KOPT-K1 (cell line): Measurements from ENCODE around the gene CD53.

Experiments
- H3K27ac ChIP-seq: fragments of 200-600 bp; sonication (generic); 2 replicates; pipeline ENCODE4 v1.5.1; 2016; ENCODE audit warnings: antibody characterized with exemption, mild to moderate bottlenecking, low read depth, low read length; ENCODE audit not compliant: poor library complexity, severe bottlenecking
- H3K36me3 ChIP-seq: fragments of 200-600 bp; sonication (generic); 2 replicates; pipeline ENCODE4 v1.5.1; 2017; ENCODE audit warnings: antibody characterized with exemption, mild to moderate bottlenecking, low read length, moderate library complexity; ENCODE audit not compliant: insufficient read depth
- H3K9me3 ChIP-seq: fragments of 200-600 bp; sonication (generic); 2 replicates; pipeline ENCODE4 v1.5.1; 2017; ENCODE audit warnings: antibody characterized with exemption, low read length, mild to moderate bottlenecking; ENCODE audit not compliant: insufficient read depth, poor library complexity, severe bottlenecking

The CD53 gene

GRCh38 chr1:110864287-110864686, 8.7 kb upstream of the CD53 start:
- Histone ChIP-seq H3K9me3 (peaks cover 47% of the 10 kb centered on the region), H3K36me3 (no peaks in the 10 kb centered on the region), H3K27ac (no peak overlapping the region)

- no peak overlapping the region for H3K27ac ChIP-seq
Measured at GRCh38 chr1:110870721-110871388, 2.1 kb upstream of the CD53 start.

GRCh38 chr1:110872366-110872744, 593 bp upstream of the CD53 start:
- H3K27ac ChIP-seq = peak overlapping the region; percentile 92
- peaks cover 14% of the 10 kb centered on the region for H3K9me3 ChIP-seq
- H3K36me3 ChIP-seq = 0 out of 2 replicates have a peak, but pooled peaks cover 3% of the 10 kb centered on the region

More at GRCh38 chr1:110870721-110871388, 2.1 kb upstream of the CD53 start:
- peaks cover 23% of the 10 kb centered on the region for H3K9me3 ChIP-seq
- H3K36me3 ChIP-seq = no peaks in the 10 kb centered on the region

GRCh38 chr1:110873856-110874255, 908 bp downstream of the CD53 start:
- no peaks in the 10 kb centered on the region for H3K9me3 ChIP-seq
- 0 out of 2 replicates have a peak, but pooled peaks cover 12% of the 10 kb centered on the region for H3K36me3 ChIP-seq
- H3K27ac ChIP-seq = peak overlapping the region; percentile 92

- H3K9me3 ChIP-seq = no peaks in the 10 kb centered on the region
- peak overlapping the region; percentile 92 for H3K27ac ChIP-seq
- 0 out of 2 replicates have a peak, but pooled peaks cover 12% of the 10 kb centered on the region for H3K36me3 ChIP-seq
Measured at GRCh38 chr1:110874324-110875215, 1.6 kb downstream of the CD53 start.

GRCh38 chr1:110875216-110875731, 2.3 kb downstream of the CD53 start:
- peak overlapping the region; percentile 92 for H3K27ac ChIP-seq
- no peaks in the 10 kb centered on the region for H3K9me3 ChIP-seq
- 0 out of 2 replicates have a peak, but pooled peaks cover 12% of the 10 kb centered on the region for H3K36me3 ChIP-seq

- Histone ChIP-seq H3K36me3 (0 out of 2 replicates have a peak, but pooled peaks cover 12% of the 10 kb centered on the region), H3K27ac (peak overlapping the region; percentile 92), H3K9me3 (no peaks in the 10 kb centered on the region)
Measured at GRCh38 chr1:110876748-110877341, 3.9 kb downstream of the CD53 start.

- H3K36me3 ChIP-seq = 0 out of 2 replicates have a peak, but pooled peaks cover 12% of the 10 kb centered on the region
- peak overlapping the region; percentile 92 for H3K27ac ChIP-seq
- no peaks in the 10 kb centered on the region for H3K9me3 ChIP-seq
Measured at GRCh38 chr1:110877364-110877763, 4.4 kb downstream of the CD53 start.

GRCh38 chr1:110877776-110878175, 4.8 kb downstream of the CD53 start:
- H3K36me3 ChIP-seq = 0 out of 2 replicates have a peak, but pooled peaks cover 12% of the 10 kb centered on the region
- H3K27ac ChIP-seq = peak overlapping the region; percentile 92
- no peaks in the 10 kb centered on the region for H3K9me3 ChIP-seq

GRCh38 chr1:110878591-110878990, 5.6 kb downstream of the CD53 start:
- Histone ChIP-seq H3K36me3 (0 out of 2 replicates have a peak, but pooled peaks cover 12% of the 10 kb centered on the region), H3K9me3 (no peaks in the 10 kb centered on the region), H3K27ac (no peak overlapping the region)

- 0 out of 2 replicates have a peak, but pooled peaks cover 12% of the 10 kb centered on the region for H3K36me3 ChIP-seq
- no peaks in the 10 kb centered on the region for H3K9me3 ChIP-seq
- peak overlapping the region; percentile 51 for H3K27ac ChIP-seq
Measured at GRCh38 chr1:110878993-110879392, 6.0 kb downstream of the CD53 start.

GRCh38 chr1:110879758-110880606, 7.0 kb downstream of the CD53 start:
- no peaks in the 10 kb centered on the region for H3K9me3 ChIP-seq
- peak overlapping the region; percentile 51 for H3K27ac ChIP-seq
- H3K36me3 ChIP-seq = 0 out of 2 replicates have a peak, but pooled peaks cover 12% of the 10 kb centered on the region

GRCh38 chr1:110880708-110881374, 7.9 kb downstream of the CD53 start:
- Histone ChIP-seq H3K27ac (peak overlapping the region; percentile 51), H3K36me3 (0 out of 2 replicates have a peak, but pooled peaks cover 12% of the 10 kb centered on the region), H3K9me3 (no peaks in the 10 kb centered on the region)
